NCI-H2107 (cell line): ENCODE measurements around the gene DHRS3.

Experiments
- DNase-seq: peaks from one replicate; lab custom pipeline; 2025; lab: John Stamatoyannopoulos, UW

Gene DHRS3

DNA sequence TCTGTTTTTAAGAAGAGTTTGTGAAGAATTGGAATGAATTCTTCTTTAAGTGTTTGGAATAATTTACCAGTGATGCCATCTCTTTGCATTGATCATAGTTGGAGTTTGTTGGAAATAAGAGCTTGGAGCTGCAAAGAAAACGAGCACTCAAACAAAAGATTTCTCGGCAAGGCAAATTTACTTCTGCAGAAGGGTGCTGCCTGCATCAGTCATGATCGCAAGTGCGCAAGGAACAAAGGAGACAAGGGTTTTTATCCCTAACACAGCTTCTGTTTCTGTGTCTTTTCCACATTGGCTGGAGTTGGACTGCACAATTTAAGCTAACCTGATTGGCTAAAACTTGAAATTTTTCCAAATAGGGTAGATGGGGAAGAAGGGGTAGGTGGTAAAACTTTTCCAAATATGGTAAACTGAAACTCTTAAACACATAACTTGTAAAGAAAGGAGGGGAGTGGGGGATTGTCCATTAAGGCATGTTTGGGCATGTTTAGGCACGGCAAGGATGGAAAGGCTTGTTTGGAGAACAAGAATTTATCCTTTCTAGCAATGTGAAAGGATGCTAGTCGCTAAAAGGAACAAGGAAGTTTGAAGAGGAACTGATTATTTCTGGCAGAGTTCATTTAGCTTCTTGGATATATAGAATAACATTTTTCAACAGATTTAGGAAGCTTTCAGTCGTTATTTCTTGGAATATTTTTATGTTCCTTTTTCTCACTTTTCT is 22.4 kb upstream of the DHRS3 start:
- DNase-seq: no peak

DNA sequence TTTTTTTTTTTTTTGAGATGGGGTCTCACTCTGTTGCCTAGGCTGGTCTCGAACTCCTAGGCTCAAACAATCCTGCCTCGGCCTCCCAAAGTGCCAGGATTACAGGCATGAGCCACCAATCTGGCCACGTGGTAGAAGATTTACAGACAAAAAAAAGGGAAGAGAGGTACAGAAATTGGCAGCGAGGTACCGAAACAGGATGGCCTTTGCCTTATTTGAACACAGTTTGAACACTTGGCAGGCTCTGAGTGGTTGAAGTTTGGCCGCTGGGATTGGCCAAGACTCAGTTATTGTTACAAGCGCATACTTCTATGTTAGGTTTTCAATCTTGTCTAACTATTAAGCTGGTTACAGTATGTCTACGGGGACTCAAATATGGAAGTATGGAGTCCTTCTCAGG is 19.7 kb upstream of the DHRS3 start:
- DNase-seq: no peak

DNA sequence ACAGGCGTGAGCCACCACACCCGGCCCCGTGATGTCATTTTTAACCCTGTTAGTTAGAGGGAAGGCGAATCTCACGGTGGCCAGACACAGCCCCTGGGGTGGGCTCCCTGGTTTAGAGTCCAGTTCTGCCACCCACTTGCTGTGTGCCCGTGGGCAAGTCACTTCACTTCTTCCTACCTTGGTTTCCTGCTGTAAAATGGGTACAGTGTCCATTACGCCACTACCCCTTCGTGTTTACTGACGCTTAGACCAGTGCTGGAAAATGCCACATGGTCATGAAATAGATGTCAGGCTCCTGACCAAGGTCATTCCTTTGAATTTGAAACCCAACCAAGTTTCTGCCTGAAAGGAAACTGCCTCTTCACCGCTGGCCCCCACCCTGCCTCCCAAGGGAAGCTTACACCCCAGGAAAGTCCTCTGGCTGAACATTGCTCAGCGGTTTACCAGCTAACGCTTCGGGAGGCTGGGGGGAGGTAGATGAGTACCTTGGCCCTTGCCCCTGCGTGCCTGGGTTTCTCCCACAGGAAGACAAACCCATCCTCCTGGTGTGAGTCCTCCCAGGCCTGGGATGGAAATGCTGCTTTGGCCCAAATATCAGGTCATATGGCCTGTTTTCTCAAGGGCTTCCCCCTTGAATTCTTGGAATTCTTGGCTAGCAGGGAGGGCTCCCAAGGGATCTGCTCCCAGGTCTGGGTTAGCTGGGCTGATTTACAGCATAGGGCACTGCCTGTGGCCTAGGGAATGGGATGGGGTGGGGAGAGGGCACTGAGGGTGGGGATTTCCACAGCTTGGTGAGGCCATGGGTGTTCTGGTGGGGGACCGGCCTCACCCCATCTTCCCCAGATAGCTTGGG is 18.3 kb upstream of the DHRS3 start:
- no peak for DNase-seq

DNA sequence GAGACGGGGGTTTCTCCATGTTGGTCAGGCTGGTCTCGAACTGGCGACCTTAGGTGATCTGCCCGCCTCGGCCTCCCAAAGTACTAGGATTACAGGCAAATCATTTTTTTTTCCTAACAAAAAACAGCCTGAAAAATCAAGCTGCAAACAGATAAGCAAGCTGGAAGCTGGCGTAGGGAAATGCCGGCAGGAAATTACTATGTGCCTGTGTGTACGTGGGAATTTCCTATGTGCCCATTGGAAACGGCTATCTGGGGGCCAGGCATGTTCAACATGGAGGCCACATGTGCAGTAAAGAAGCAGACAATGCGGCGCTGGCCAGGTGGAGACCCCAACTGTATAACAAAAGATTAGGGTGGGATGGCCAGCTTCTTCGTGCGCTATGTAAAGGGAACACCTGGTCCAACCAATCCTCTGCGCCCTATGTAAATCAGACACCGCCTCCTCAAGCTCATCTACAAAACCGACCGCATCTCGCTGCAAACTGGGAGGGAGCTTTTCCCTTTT is 16.7 kb upstream of the DHRS3 start:
- DNase-seq: no peak

DNA sequence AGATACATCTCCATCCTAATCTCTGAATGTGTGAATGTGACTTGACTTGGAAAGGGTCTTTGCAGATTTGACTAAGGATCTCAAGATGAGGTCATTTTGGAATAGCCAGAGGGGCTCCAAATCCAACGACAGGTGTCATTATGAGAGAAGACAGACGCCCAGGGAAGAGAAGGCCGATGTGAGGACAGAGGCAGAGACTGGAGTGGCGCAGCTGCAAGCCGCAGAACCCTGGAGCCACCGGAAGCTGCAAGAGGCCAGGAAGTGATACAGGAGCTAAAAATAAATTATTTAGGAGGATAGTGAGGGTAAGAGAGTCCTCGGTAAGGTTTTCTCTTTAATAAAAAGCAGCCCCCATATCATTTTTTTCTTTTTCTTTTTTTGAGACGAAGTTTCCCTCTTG is 16.1 kb upstream of the DHRS3 start:
- DNase-seq: no peak

DNA sequence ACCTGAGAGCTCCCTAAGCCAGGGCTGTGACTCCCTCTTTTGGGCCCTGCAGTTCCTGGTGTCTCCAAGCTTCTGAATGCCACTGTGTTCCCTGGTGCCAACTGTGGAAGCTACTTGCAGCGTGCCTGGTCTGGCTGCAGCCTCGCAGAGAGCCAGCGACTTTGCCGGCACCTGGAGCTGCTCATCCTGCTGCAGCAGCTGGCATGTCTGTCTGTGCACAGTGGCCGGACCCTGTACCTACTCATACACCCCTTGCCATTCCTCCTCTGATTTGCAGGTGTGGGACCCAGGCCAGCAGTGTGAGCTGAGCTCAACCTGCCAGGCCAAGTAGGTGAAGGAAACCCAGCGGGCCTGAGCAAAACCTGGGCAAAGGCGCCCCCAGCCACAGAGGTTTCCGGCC is 13.6 kb upstream of the DHRS3 start:
- no peak for DNase-seq

DNA sequence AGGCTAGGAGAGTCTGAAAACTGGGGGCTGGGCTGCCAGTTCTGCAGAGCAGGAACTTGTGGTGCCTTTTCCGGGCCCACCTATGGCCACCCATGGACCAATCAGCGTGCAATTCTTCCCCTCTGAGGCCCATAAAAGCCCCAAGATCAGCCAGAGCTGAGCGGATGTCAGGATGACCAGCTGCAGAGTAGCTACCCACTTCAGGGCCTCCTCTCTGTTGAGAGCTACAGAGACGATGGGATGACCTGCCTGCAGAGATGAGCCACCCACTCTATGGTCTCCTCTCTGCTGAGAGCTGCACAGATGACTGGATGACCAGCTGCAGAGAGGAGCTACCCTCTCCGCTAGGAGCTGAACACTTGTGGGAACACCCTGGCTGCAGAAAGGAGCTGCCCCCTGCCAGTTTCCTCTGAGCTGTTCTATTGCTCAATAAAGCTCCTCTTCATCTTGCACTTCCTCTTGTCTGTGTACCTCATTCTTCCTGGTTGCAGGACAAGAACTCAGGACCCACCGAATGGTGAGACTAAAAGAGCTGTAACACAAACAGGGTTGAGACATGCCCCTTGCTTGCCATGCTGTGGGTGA is 13.0 kb upstream of the DHRS3 start:
- no peak for DNase-seq

DNA sequence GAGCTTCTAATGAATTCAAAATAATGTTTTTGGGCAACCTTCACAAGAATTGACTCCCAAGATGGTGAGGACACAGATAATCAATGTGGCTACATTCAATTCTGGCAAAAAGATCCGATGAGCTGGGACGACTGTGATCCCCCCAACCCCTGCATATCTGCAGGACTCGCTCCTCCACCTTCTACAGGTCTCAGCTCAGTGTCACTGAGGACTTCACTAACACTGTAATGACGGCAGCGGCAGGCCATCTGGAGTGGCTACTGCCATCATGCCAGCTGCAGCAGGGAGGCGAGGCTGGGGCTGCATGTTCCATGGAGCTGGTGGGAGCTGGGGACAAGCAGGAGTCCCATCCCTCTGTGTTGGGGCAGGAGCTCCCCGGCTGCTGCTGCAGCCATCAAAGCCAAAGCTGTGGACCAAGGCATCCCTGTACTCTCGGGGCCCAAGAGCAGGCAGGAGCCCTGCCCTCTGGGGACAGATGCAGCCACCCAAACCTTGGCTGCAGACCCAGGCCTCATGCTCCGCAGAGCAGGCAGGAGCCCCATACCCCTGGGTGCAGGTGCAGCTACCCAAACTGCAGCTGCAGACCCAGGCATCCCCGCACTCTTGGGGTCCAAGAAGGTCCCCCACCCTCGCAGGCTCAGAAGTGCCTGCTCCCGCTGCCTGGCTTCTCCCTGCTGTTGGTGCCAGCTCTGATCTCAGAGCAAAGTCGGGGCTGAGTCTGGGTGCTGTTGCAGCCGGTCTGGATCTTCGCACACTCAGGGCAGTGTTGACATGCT is 12.2 kb upstream of the DHRS3 start:
- DNase-seq: no peak

DNA sequence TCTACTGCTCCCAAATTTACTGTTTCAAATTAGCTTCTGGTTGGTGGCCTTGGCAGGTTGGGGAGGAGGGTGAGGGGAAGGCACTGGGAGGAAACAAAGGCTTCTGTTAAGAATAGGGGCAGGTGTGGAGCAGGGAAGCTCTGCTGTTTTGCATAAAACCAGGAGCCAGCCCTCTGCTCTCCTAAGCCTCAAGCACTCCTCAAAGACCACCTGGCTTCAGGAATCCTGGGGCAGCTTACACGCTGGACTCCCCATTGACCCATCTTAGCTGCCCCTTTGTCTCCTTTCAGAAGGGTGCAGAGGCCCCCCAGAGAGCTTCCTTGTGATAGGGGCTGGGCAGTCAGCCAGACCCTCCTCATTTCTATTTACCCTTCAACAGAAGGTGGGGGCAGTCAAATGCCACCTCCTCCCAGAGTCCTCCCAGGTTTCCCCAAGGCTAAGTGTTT is 11.5 kb upstream of the DHRS3 start:
- no peak for DNase-seq

DNA sequence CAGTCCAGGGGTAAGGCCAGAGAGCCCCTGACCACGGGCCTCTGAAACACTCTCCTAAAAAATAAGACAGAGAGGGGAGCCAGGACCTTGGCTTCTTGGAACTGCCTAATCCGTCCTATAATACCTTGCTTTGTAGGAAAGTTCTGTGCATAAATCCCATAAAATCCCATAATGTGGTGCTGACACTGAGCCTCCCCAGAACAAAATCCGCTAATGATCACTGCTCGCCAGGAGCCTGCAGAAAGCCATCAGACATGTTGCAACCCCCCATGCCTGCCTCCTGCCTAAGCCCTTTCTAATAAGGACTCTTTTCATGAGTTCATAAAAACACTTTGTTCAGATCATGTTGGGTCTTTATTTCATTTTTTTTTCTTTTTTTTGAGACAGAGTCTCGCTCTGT is 9.3 kb upstream of the DHRS3 start:
- no peak for DNase-seq

DNA sequence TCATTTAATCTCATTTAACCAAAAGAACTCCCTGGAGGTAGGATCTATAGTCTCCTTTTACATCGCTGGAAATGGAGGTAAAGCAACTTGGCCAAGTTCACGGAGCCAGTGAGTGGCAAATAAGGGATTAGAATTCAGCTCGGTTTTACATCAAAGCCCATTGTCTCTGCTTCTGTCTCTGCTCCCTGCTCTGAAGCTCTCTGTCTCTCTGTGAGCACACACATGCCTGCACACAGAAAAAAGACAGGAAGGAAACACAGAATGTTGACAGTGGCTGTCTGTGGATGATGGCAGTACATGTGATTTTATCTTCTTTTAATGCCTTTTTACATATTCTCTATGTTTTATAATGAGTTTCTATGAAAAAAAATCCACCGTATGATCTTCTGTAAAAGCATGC is 8.9 kb upstream of the DHRS3 start:
- DNase-seq: no peak

DNA sequence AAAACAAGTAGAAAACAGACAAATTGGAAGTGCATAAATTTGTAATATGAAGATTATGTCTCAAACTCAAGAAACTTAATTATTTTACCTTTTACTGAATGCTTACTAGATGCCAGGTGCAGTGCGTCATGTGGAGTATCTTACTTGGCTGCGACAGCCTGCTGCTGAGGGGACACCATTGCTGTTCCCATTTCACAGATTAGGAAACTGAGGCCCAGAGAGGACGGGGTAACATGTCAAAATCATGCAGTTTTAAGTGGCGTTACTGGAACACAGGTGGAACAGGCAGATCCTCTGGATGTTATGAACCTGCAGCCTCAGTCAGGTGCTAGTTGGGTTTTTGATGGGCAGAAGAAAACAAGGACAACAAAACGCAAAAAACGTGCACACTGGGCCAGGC is 7.3 kb upstream of the DHRS3 start:
- DNase-seq: no peak

DNA sequence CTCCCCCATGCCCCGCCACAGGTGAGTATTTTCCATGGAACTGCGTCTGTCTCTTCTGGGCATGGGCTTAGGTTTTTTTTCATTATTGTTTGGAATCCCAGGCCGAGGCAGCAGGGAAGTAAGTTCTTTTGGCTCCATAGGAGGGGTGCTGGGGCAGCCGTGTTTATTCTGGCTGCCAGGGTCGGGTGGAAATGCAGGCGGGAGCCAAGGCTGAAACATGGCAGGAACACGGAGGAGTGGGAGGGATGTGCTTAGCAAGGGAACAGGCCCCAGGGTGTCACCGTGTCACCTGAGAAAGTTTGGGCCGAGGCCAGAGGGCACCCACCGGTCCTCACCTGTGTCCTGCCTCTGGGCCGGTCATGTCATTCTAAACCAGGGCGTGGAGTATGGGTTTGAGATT is 4.5 kb upstream of the DHRS3 start:
- DNase-seq: no peak

DNA sequence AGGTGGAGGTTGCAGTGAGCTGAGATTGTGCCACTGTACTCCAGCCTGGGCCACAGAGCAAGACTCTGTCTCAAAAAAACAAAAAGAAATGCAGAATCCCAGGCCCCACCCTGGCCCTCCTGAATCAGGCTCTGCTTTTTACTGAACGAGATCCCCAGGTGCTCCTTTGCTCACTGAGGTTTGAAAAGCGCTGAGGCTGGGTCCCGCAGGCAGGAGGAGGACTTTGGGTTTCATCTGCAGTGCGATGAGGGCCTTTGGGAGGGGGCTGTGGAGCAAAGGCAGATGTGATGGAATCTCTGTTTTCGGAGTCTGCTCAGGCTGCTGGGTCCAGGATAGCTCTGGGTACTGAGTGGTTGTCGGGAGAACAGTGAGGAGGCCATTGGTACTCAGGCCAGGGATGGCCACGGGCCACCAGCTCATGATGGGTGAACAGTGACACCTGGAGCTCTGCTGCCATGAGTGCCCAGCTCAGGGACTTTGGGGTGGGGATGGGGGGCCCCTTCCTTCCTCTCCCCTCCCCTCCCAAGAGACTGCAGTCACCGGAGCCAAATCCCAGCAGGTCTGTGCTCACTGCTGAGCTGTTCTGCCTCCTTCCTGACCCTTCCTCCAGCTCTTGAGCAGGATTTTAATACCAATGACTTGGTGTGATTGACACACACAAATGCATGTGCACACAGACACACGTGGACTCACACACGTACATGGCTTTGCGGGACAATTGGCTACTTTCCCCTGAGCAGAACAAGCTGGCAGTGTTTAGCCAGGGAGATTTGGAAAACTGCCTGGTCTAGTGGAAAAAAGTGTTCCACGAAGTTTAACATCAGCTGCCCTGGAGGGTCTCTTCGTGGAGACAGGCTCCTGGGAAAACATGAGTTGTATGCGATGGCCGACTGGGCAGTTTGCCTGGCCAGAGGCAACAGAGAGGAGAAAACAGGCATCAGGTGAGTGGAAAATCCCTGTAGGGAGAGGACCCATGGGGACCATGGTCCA is 3.6 kb upstream of the DHRS3 start:
- no peak for DNase-seq

DNA sequence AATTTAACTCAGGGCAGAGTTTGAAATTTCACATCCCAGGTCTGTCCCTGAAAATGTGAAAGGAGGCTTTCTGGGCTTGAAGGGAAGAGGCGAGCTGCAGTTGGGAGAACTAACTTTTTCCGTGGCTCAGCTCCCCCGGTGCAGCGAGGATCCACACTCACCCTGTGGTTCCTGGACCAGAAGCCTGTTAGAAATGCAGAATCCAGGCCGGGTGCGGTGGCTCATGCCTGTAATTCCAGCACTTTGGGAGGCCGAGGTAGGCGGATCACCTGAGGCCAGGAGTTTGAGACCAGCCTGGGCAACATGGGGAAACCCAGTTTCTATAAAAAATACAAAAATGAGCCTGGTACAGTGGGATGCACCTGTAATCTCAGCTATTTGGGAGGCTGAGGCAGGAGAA is 2.9 kb upstream of the DHRS3 start:
- DNase-seq: no peak

DNA sequence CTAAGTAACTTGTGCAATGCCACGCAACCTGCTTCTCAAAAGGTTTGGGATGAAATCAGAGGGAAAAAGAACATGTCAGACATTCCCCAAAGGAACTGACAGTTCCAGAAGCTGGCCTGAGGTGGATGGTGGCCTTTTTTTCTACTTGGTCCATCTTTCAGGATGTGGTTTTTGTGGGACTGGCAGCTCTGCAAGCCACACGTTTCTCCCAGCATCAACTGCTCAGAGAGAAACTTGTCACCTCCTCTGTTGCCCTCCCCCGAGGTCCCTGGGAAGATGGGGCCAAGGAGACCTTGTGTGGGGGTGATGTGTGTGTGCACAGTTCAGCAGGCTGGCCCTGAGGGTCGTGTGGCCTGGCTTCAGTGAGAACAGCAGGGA is 2.5 kb upstream of the DHRS3 start:
- DNase-seq: no peak

DNA sequence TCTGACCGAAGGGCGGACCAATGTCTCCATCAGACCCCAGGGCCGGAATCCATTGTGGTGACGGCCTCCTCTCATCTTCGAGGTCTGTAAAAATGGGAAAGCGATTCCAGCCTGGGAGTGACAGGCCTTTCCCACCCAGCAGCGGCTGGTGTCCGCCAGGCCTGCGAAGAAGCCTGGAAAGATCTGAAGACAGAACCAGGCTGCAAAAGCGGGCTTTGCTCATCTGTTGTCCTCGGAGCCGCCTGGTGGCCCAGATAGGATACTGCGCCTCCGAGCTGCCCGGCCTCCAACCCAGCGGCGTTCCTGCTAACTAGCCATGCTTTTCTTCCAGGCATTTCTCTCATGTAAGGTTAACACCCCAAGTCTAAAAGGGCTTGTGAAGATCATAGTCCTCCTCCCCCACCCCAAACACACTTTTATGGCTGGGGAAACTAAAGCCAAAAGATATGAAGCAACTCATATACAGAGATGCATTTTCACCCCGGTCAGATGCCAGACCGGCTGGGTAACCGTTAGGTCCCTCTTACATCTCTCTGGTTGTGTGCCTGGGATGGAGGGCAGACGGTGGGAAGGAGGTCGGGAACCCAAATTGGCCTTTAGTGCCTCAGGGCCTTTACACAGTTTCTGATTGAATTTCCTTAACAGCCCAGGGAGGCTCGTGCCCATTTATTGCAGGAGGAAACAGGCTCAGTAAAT is 1.9 kb upstream of the DHRS3 start:
- peak; percentile 51 for DNase-seq

DNA sequence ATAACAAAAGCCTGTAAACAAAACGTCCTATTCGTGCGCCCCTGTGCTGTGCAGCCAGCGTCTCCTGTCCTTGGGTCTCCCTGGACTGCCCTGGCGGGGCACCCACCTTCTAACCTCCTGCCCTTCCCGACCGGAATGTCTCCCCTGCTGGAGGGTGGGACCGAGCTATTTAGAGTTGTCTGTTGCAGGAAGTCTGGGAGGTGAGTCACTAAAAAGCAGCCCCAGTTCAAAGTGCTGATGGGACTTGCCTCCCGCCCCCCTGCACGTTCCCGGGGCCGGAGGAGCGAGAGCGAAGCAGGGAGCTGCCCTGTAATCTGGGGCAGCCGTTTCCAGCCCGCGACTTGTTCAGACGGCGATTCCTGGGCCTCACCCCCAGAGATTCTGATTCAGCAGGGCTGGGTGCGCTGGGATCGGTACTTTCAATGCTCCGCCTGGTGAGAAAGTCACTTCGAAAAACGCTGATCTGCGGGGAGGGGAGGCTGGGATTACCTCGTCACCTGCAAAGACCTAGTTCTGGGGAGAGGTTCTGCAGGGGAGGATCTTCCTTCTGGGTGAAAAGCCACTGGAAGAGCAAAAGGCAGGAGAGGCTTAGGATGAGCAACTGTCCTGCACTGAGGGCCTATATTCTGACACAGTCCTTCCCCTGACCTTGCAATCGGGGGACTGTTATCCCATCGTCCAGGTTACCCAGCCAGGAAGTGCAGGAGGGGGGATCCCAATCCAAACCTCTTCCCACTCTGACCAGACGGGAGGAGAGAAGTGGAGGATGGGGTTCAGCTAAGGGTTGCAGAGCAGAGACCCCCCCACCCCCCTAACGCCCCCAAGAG is 1.2 kb upstream of the DHRS3 start:
- DNase-seq: no peak

DNA sequence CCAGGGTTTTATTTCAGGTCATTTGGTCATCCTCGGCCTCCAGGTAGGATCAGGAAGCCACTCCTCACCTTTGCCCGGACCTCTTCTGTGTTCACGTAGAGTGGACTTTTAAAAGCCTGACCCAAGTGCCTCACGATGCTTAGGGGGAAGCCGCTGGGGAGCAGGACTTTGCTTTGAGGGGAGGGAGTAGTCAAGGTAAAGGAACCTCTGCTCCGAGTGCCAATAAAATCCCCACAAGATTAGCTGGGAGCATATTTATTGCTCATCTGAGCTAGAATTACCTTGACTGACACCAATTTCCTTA is 603 bp upstream of the DHRS3 start:
- DNase-seq: no peak

DNA sequence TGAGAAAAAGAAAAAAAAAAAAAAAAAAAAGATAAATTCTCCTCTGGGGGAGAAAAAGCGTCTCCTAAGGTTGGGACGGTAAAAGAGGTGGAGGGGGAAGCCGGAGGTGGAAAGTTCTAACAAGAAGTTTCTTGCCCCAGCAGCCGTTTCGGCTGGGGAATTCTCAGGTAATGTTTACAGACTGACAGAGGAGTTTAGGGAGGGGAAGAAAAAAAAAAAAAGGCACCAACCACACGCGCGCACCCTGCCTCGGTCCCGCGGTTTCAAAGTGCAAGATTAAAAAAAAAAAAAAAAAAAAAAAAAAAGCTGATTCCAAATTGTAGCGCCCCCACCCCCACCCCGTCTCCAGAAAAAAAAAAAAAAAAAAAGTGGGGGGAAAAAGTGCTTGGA is 504 bp downstream of the DHRS3 start:
- DNase-seq: no peak
